DOHH2 (cell line): ENCODE data around the gene LRRC2.

Experiments used
- H3F3A ChIP-seq: fragments of 200-600 bp; sonication (generic), shearing (Covaris generic); 2 replicates; pipeline ENCODE4 v1.6.0; 2016; ENCODE audit warnings: antibody characterized with exemption, mild to moderate bottlenecking; ENCODE audit not compliant: control insufficient read depth, insufficient read depth
- H3K27ac ChIP-seq: fragments of 200-600 bp; sonication (generic); 2 replicates; pipeline ENCODE4 v1.5.1; 2014; ENCODE audit warnings: low read depth, mild to moderate bottlenecking, low read length, moderate library complexity
- H3K27me3 ChIP-seq: fragments of 200-600 bp; sonication (generic); 2 replicates; pipeline ENCODE4 v1.6.1; 2014; ENCODE audit warnings: mild to moderate bottlenecking, low read length, mixed read lengths; ENCODE audit not compliant: control insufficient read depth
- H3K36me3 ChIP-seq: fragments of 200-600 bp; sonication (generic); 2 replicates; pipeline ENCODE4 v1.6.1; 2014; ENCODE audit warnings: mild to moderate bottlenecking, low read length, moderate library complexity, mixed read lengths; ENCODE audit not compliant: control insufficient read depth
- H3K4me1 ChIP-seq: fragments of 200-600 bp; sonication (generic); 2 replicates; pipeline ENCODE4 v1.6.1; 2014; ENCODE audit warnings: mild to moderate bottlenecking, low read length, mixed read lengths; ENCODE audit not compliant: control insufficient read depth
- H3K4me2 ChIP-seq: fragments of 200-600 bp; sonication (generic); 2 replicates; pipeline ENCODE4 v1.6.0; 2014; ENCODE audit warnings: mild to moderate bottlenecking, low read length, moderate library complexity
- H3K4me3 ChIP-seq: fragments of 200-600 bp; sonication (generic); 2 replicates; pipeline ENCODE4 v1.5.1; 2014; ENCODE audit warnings: mild to moderate bottlenecking, low read length, mixed read lengths
- H3K79me2 ChIP-seq: fragments of 200-600 bp; sonication (generic); 2 replicates; pipeline ENCODE4 v1.6.1; 2014; ENCODE audit warnings: mild to moderate bottlenecking, low read length, mixed read lengths; ENCODE audit not compliant: control insufficient read depth
- H3K9me2 ChIP-seq: fragments of 200-600 bp; sonication (generic); replicated peaks from 2 replicates; pipeline ENCODE4 v1.6.1; 2014; ENCODE audit warnings: mild to moderate bottlenecking, low read length, mixed read lengths; ENCODE audit not compliant: control insufficient read depth
- H3K9me3 ChIP-seq: fragments of 200-600 bp; sonication (generic); 2 replicates; pipeline ENCODE4 v1.6.1; 2014; ENCODE audit warnings: antibody characterized with exemption, low read length, mixed read lengths; ENCODE audit not compliant: control insufficient read depth, insufficient read depth
- H4K20me1 ChIP-seq: fragments of 200-600 bp; sonication (generic); 2 replicates; pipeline ENCODE4 v1.6.0; 2014; ENCODE audit warnings: low read depth, mild to moderate bottlenecking, antibody characterized with exemption, low read length, moderate library complexity; ENCODE audit not compliant: control insufficient read depth, insufficient read depth
- EZH2phosphoT487 ChIP-seq: fragments of 200-600 bp; sonication (generic); IDR thresholded peaks from 2 replicates; pipeline ENCODE4 v1.6.1; 2017; ENCODE audit warnings: borderline replicate concordance, mild to moderate bottlenecking, antibody characterized with exemption, low read length, moderate library complexity, mixed read lengths
- TF ChIP-seq, protein P1 (sequence below): fragments of 200-600 bp; sonication (generic); IDR thresholded peaks from one replicate; pipeline ENCODE4 v1.5.1; 2014; ENCODE audit warnings: antibody characterized with exemption, mild to moderate bottlenecking, low read depth, low read length; ENCODE audit not compliant: poor library complexity, severe bottlenecking

Gene LRRC2

DNA sequence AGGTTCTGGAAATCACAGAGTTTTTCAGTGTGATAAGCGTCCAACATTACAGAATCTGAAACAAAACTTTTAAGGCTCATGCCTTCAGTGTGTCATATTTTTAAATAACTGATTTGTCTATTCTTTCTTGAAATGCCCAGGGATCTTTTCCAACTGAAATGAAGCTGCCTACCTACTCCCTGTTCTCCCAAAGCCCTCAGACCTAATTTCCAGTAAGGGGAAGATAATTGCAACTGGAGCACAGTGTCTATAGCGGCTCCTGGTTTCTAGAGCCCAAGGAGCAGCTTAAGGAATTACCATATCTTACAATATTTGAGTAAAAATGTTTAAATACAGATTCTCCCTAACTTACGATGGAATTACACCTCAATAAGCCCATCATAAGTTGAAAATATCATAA lies 33.0 kb downstream of the LRRC2 start:
- H3K9me3 ChIP-seq: no peaks in the 10 kb centered on the region
- no peak for TF ChIP-seq EZH2phosphoT487
- TF ChIP-seq, protein P1, sequence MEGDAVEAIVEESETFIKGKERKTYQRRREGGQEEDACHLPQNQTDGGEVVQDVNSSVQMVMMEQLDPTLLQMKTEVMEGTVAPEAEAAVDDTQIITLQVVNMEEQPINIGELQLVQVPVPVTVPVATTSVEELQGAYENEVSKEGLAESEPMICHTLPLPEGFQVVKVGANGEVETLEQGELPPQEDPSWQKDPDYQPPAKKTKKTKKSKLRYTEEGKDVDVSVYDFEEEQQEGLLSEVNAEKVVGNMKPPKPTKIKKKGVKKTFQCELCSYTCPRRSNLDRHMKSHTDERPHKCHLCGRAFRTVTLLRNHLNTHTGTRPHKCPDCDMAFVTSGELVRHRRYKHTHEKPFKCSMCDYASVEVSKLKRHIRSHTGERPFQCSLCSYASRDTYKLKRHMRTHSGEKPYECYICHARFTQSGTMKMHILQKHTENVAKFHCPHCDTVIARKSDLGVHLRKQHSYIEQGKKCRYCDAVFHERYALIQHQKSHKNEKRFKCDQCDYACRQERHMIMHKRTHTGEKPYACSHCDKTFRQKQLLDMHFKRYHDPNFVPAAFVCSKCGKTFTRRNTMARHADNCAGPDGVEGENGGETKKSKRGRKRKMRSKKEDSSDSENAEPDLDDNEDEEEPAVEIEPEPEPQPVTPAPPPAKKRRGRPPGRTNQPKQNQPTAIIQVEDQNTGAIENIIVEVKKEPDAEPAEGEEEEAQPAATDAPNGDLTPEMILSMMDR: no peak
- H3K9me2 ChIP-seq: no peaks in the 10 kb centered on the region
- H3K79me2 ChIP-seq: no peaks in the 10 kb centered on the region
- no peaks in the 10 kb centered on the region for H4K20me1 ChIP-seq
- no peak overlapping the region for H3K27ac ChIP-seq
- H3K36me3 ChIP-seq: no peaks in the 10 kb centered on the region; the same call in 1 of the 2 replicates
- H3K4me1 ChIP-seq: peaks cover 47% of the 10 kb centered on the region
- H3K27me3 ChIP-seq: no peaks in the 10 kb centered on the region
- peaks cover 16% of the 10 kb centered on the region for H3F3A ChIP-seq
- H3K4me3 ChIP-seq: no peak overlapping the region
- no peak overlapping the region for H3K4me2 ChIP-seq

DNA sequence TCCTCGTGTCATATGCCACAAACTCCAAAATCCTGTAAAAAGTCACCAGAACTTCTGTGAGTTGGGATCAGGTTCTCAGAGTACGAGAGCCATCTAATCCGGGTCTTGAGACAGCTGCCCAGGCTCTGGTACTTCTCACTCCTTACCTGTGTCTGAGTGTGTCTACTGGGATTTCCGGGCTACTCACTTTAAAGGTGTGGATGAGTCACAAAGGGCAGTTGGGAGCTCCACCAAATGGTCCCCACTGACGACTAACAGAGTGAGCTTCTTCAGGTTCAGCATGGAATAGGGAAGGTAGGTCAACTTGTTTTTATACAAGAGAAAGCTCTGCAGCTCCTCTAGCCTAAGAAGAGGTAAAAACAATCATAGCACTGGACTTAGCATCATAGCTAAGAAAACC lies 38.9 kb downstream of the LRRC2 start:
- Histone ChIP-seq H3K36me3 (no peaks in the 10 kb centered on the region), H3K4me3 (no peak overlapping the region), H3K79me2 (no peaks in the 10 kb centered on the region), H3K27me3 (no peaks in the 10 kb centered on the region), H3K27ac (no peak overlapping the region), H3K4me2 (no peak overlapping the region), H3K4me1 (peaks cover 21% of the 10 kb centered on the region), H3F3A (no peaks in the 10 kb centered on the region), H4K20me1 (no peaks in the 10 kb centered on the region), H3K9me2 (no peaks in the 10 kb centered on the region), H3K9me3 (no peaks in the 10 kb centered on the region)
- no peak for TF ChIP-seq EZH2phosphoT487
- TF ChIP-seq, protein P1: no peak

DNA sequence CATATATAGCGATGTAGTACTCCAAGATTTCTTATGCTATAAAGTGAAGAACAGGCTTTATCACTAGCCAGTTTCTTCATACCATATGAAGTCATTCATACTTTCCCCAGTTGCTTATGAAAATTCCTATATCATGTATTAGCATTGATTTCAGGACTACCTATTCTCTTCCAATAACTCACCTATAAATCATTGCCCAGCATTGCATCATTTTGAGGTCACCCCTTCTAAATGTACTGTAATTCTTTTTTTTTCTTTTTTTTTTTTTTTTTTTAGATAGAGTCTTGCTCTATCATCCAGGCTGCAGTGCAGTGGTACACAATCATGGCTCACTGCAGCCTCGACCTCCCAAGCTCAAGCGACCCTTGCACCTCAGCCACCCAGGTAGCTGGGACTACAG lies 41.3 kb downstream of the LRRC2 start:
- no peaks in the 10 kb centered on the region for H3K36me3 ChIP-seq
- H3K27me3 ChIP-seq: no peaks in the 10 kb centered on the region
- no peaks in the 10 kb centered on the region for H3K79me2 ChIP-seq
- H3K27ac ChIP-seq: no peak overlapping the region
- H4K20me1 ChIP-seq: no peaks in the 10 kb centered on the region
- no peaks in the 10 kb centered on the region for H3K9me3 ChIP-seq
- TF ChIP-seq, protein P1: no peak
- TF ChIP-seq EZH2phosphoT487: no peak
- no peaks in the 10 kb centered on the region for H3F3A ChIP-seq
- no peaks in the 10 kb centered on the region for H3K9me2 ChIP-seq
- no peak overlapping the region for H3K4me2 ChIP-seq
- H3K4me3 ChIP-seq: no peak overlapping the region
- H3K4me1 ChIP-seq: peaks cover 13% of the 10 kb centered on the region

DNA sequence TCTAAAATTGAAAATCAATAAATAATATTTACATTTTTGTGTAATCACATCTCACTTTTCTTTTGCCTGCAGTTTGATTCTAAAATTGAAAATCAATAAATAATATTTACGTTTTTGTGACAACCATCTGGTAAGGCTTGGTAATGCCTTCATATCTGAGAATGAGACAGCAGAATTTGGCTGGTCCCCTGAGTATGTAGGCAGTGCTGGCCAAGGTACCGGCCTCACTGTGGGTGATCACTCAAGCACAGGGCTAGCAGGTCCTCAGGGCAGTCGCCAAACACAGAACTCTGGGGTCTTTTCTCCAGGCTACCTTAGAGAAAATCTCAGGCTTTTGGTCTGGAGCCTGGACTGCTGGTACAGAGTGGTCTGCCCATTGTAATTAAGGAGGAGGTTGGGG lies 42.1 kb downstream of the LRRC2 start:
- Histone ChIP-seq H4K20me1 (no peaks in the 10 kb centered on the region), H3K9me2 (no peaks in the 10 kb centered on the region), H3K36me3 (no peaks in the 10 kb centered on the region), H3F3A (no peaks in the 10 kb centered on the region), H3K4me1 (peaks cover 13% of the 10 kb centered on the region), H3K4me3 (no peak overlapping the region), H3K79me2 (no peaks in the 10 kb centered on the region), H3K27ac (no peak overlapping the region), H3K27me3 (no peaks in the 10 kb centered on the region), H3K9me3 (no peaks in the 10 kb centered on the region), H3K4me2 (no peak overlapping the region)
- no peak for TF ChIP-seq EZH2phosphoT487
- TF ChIP-seq, protein P1: no peak
